Stimulated activated CD8-positive, alpha-beta memory T cell treated with anti-CD3 and anti-CD28 coated beads, Interleukin-12 subunit alpha, Interleukin-12 subunit beta, amount 100 ng/mL, for 4 hours (primary cell): Measurements from ENCODE around the gene CNBD2.
"Not testable (repeated sequence)": the region's sequence is repeated elsewhere in the genome, so short reads cannot be mapped to it uniquely, and the experiment has no call there.

Experiments used
- DNase-seq: peaks from one replicate; pipeline ENCODE4 v3.0.0-alpha.2; 2020; ENCODE audit warnings: low read depth

The CNBD2 gene

GRCh38 chr20:36026131-36026530, 57.7 kb downstream of the CNBD2 start:
- DNase-seq: not testable (repeated sequence)

GRCh38 chr20:36028106-36028808, 59.9 kb downstream of the CNBD2 start:
- DNase-seq: no peak

GRCh38 chr20:36030149-36030548, 61.8 kb downstream of the CNBD2 start:
- DNase-seq: no peak

GRCh38 chr20:36031806-36032205, 63.4 kb downstream of the CNBD2 start:
- DNase-seq: no peak

- DNase-seq: no peak
Observed at GRCh38 chr20:36034875-36035274, 66.5 kb downstream of the CNBD2 start.

- DNase-seq: no peak
Observed at GRCh38 chr20:36035745-36036144, 67.4 kb downstream of the CNBD2 start.

GRCh38 chr20:36036688-36037087, 68.3 kb downstream of the CNBD2 start:
- DNase-seq: no peak

- no peak for DNase-seq
Observed at GRCh38 chr20:36040571-36040970, 72.2 kb downstream of the CNBD2 start.

GRCh38 chr20:36043441-36043840, 75.1 kb downstream of the CNBD2 start:
- DNase-seq: no peak

- DNase-seq: no peak
Observed at GRCh38 chr20:36043892-36044515, 75.6 kb downstream of the CNBD2 start.

GRCh38 chr20:36045373-36045714, 77.0 kb downstream of the CNBD2 start:
- no peak for DNase-seq

- not testable (repeated sequence) for DNase-seq
Observed at GRCh38 chr20:36046073-36046798, 77.8 kb downstream of the CNBD2 start.

- DNase-seq: not testable (repeated sequence)
Observed at GRCh38 chr20:36049408-36049807, 81.0 kb downstream of the CNBD2 start.

- peak; percentile 80 for DNase-seq
Observed at GRCh38 chr20:36050436-36051317, 82.3 kb downstream of the CNBD2 start.

GRCh38 chr20:36051318-36052116, 83.1 kb downstream of the CNBD2 start:
- DNase-seq: no peak

GRCh38 chr20:36052117-36052513, 83.7 kb downstream of the CNBD2 start:
- no peak for DNase-seq

GRCh38 chr20:36053863-36054518, 85.6 kb downstream of the CNBD2 start:
- DNase-seq: not testable (repeated sequence)

- DNase-seq: no peak
Observed at GRCh38 chr20:36055145-36055544, 86.8 kb downstream of the CNBD2 start.

GRCh38 chr20:36060676-36061075, 92.3 kb downstream of the CNBD2 start:
- no peak for DNase-seq

GRCh38 chr20:36061754-36062153, 93.4 kb downstream of the CNBD2 start:
- DNase-seq: no peak

GRCh38 chr20:36062799-36063198, 94.4 kb downstream of the CNBD2 start:
- DNase-seq: no peak
